H9 (cell line): ENCODE results near the gene NFKBIA. TPM values are rescaled to one million over a fixed set of nuclear protein-coding genes. Genes with fewer than 3 reads are reported as not detected.
"Not testable (repeated sequence)": the region's sequence is repeated elsewhere in the genome, so short reads cannot be mapped to it uniquely, and the experiment has no call there.

Experiments
- DNase-seq: peaks from one replicate; pipeline ENCODE4 v3.0.0-alpha.2; 2017
- H2AFZ ChIP-seq: one replicate; pipeline ENCODE4 v1.6.1; 2013; ENCODE audit warnings: mild to moderate bottlenecking, low read length, control low read depth, moderate library complexity
- H2AK5ac ChIP-seq: 2 replicates; pipeline ENCODE4 v1.6.1; 2013; ENCODE audit warnings: low read length, control low read depth, mixed read lengths; ENCODE audit not compliant: insufficient read length
- H2BK120ac ChIP-seq: one replicate; pipeline ENCODE4 v1.6.1; 2013; ENCODE audit warnings: low read depth, mild to moderate bottlenecking, low read length, control low read depth, inconsistent platforms; ENCODE audit not compliant: poor library complexity, severe bottlenecking
- H2BK12ac ChIP-seq: 2 replicates; pipeline ENCODE4 v1.6.1; 2013; ENCODE audit warnings: low read length, control low read depth, mixed read lengths, low read depth; ENCODE audit not compliant: insufficient read length
- H2BK15ac ChIP-seq: 2 replicates; pipeline ENCODE4 v1.6.1; 2013; ENCODE audit warnings: low read depth, low read length, control low read depth
- H2BK20ac ChIP-seq: one replicate; pipeline ENCODE4 v1.6.1; 2013; ENCODE audit warnings: low read depth, mild to moderate bottlenecking, low read length, control low read depth, inconsistent platforms; ENCODE audit not compliant: poor library complexity, severe bottlenecking
- H2BK5ac ChIP-seq: 2 replicates; pipeline ENCODE4 v1.6.1; 2013; ENCODE audit warnings: low read length, control low read depth, mixed read lengths; ENCODE audit not compliant: insufficient read length
- H3K14ac ChIP-seq: 2 replicates; pipeline ENCODE4 v1.6.1; 2013; ENCODE audit warnings: low read length, control low read depth; ENCODE audit not compliant: insufficient read depth
- H3K18ac ChIP-seq: 2 replicates; pipeline ENCODE4 v1.6.1; 2013; ENCODE audit warnings: low read depth, mild to moderate bottlenecking, mixed read lengths, low read length, control low read depth; ENCODE audit not compliant: insufficient read length
- H3K23ac ChIP-seq: 2 replicates; pipeline ENCODE4 v1.6.1; 2013; ENCODE audit warnings: low read length, control low read depth, mixed read lengths, low read depth; ENCODE audit not compliant: insufficient read length
- H3K23me2 ChIP-seq: 2 replicates; pipeline ENCODE4 v1.6.1; 2013; ENCODE audit warnings: low read depth, mild to moderate bottlenecking, mixed read lengths, low read length, control low read depth; ENCODE audit not compliant: insufficient read length, poor library complexity, severe bottlenecking
- H3K27ac ChIP-seq: 2 replicates; pipeline ENCODE4 v1.5.1; 2013; ENCODE audit warnings: low read length, control low read depth, mixed read lengths, low read depth; ENCODE audit not compliant: insufficient read length
- H3K27me3 ChIP-seq: 2 replicates; pipeline ENCODE4 v1.6.1; 2013; ENCODE audit warnings: low read length, control low read depth, inconsistent platforms; ENCODE audit not compliant: insufficient read depth
- H3K4ac ChIP-seq: 2 replicates; pipeline ENCODE4 v1.6.1; 2013; ENCODE audit warnings: low read depth, mild to moderate bottlenecking, control low read depth, inconsistent platforms, low read length, moderate library complexity
- H3K4me1 ChIP-seq: 2 replicates; pipeline ENCODE4 v1.6.1; 2013; ENCODE audit warnings: low read length, control low read depth, inconsistent platforms; ENCODE audit not compliant: insufficient read depth
- H3K4me2 ChIP-seq: 2 replicates; pipeline ENCODE4 v1.6.1; 2013; ENCODE audit warnings: low read length, control low read depth, mixed read lengths; ENCODE audit not compliant: insufficient read length, insufficient read depth
- H3K56ac ChIP-seq: 2 replicates; pipeline ENCODE4 v1.6.1; 2013; ENCODE audit warnings: low read depth, mild to moderate bottlenecking, mixed read lengths, low read length, control low read depth; ENCODE audit not compliant: insufficient read length
- H3K79me1 ChIP-seq: 2 replicates; pipeline ENCODE4 v1.6.1; 2013; ENCODE audit warnings: low read depth, mild to moderate bottlenecking, moderate library complexity, low read length, control low read depth, inconsistent platforms; ENCODE audit not compliant: insufficient read depth, poor library complexity, severe bottlenecking
- H3K79me2 ChIP-seq: 2 replicates; pipeline ENCODE4 v1.6.1; 2013; ENCODE audit warnings: low read length, control low read depth, inconsistent platforms; ENCODE audit not compliant: insufficient read depth
- H3K9ac ChIP-seq: 2 replicates; pipeline ENCODE4 v1.6.1; 2013; ENCODE audit warnings: low read length, control low read depth, mixed read lengths; ENCODE audit not compliant: insufficient read length; ENCODE audit errors: extremely low read depth
- H3K9me3 ChIP-seq: one replicate; pipeline ENCODE4 v1.6.1; 2013; ENCODE audit warnings: low read depth, low read length, inconsistent platforms; ENCODE audit not compliant: control insufficient read depth
- H3T11ph ChIP-seq: one replicate; pipeline ENCODE4 v1.6.1; 2013; ENCODE audit warnings: mild to moderate bottlenecking, low read length, control low read depth, inconsistent platforms
- H4K20me1 ChIP-seq: one replicate; pipeline ENCODE4 v1.6.1; 2013; ENCODE audit not compliant: control insufficient read depth, insufficient read length, insufficient read depth
- H4K5ac ChIP-seq: 2 replicates; pipeline ENCODE4 v1.6.1; 2013; ENCODE audit warnings: low read depth, mild to moderate bottlenecking, mixed read lengths, low read length, control low read depth; ENCODE audit not compliant: insufficient read length
- H4K8ac ChIP-seq: replicated peaks from 2 replicates; pipeline ENCODE4 v1.6.1; 2013; ENCODE audit warnings: low read length, control low read depth, mixed read lengths, low read depth; ENCODE audit not compliant: insufficient read length
- H4K91ac ChIP-seq: 2 replicates; pipeline ENCODE4 v1.6.1; 2013; ENCODE audit warnings: low read depth, mild to moderate bottlenecking, moderate library complexity, mixed read lengths, low read length, control low read depth; ENCODE audit not compliant: insufficient read length
- H3K27ac Mint-ChIP-seq, 3 experiments: 2 replicates in 2 of 3; 3 replicates in 1 of 3; pipeline ENCODE4 v1.8.0; 2020 to 2021; ENCODE audit warnings: mixed read lengths in 3 of 3, mild to moderate bottlenecking in 1 of 3, moderate library complexity in 1 of 3
- H3K27me3 Mint-ChIP-seq: 2 replicates; pipeline ENCODE4 v1.8.0; 2021; ENCODE audit warnings: low read depth, mild to moderate bottlenecking, moderate library complexity, mixed read lengths
- H3K36me3 Mint-ChIP-seq, 3 experiments: 2 replicates in 2 of 3; 3 replicates in 1 of 3; pipeline ENCODE4 v1.8.0; 2020 to 2021; ENCODE audit warnings: low read depth in 3 of 3, mixed read lengths in 3 of 3; ENCODE audit not compliant: insufficient read depth in 1 of 3
- H3K4me1 Mint-ChIP-seq, 2 experiments: 2 replicates each; pipeline ENCODE4 v1.8.0; 2020; ENCODE audit warnings: mixed read lengths in 2 of 2
- H3K4me3 Mint-ChIP-seq, 2 experiments: 2 replicates in 1 of 2; 3 replicates in 1 of 2; pipeline ENCODE4 v1.8.0; 2020 to 2021; ENCODE audit warnings: mild to moderate bottlenecking in 2 of 2, mixed read lengths in 2 of 2, moderate library complexity in 1 of 2
- H3K9me3 Mint-ChIP-seq, 2 experiments: 2 replicates in 1 of 2; 3 replicates in 1 of 2; pipeline ENCODE4 v1.8.0; 2020; ENCODE audit warnings: mild to moderate bottlenecking in 2 of 2, mixed read lengths in 2 of 2, moderate library complexity in 1 of 2
- CTCF ChIP-seq: fragments of 200-600 bp; sonication (generic); conservative IDR thresholded peaks from 3 replicates; pipeline ENCODE4 v1.8.0; 2021; ENCODE audit warnings: antibody characterized with exemption, mild to moderate bottlenecking
- WGBS: extraction: QIAGEN DNeasy Blood & Tissue Kit; methylation state at CpG from one replicate; pipeline ENCODE4 v1.1.7; 2013; ENCODE audit warnings: missing lambda C conversion rate, low lambda C conversion rate, mixed read lengths; ENCODE audit not compliant: insufficient read length; ENCODE audit errors: extremely low coverage; 5-methylcytosine and 5-hydroxymethylcytosine counted together
- total RNA-seq: library from RNA; stranded (reverse); gene quantifications from 2 replicates; pipeline ENCODE4 v1.2.1, GENCODE V29; 2021

Gene NFKBIA
- total RNA-seq, 1 experiment from 2014 or later = 38.4 TPM

DNA sequence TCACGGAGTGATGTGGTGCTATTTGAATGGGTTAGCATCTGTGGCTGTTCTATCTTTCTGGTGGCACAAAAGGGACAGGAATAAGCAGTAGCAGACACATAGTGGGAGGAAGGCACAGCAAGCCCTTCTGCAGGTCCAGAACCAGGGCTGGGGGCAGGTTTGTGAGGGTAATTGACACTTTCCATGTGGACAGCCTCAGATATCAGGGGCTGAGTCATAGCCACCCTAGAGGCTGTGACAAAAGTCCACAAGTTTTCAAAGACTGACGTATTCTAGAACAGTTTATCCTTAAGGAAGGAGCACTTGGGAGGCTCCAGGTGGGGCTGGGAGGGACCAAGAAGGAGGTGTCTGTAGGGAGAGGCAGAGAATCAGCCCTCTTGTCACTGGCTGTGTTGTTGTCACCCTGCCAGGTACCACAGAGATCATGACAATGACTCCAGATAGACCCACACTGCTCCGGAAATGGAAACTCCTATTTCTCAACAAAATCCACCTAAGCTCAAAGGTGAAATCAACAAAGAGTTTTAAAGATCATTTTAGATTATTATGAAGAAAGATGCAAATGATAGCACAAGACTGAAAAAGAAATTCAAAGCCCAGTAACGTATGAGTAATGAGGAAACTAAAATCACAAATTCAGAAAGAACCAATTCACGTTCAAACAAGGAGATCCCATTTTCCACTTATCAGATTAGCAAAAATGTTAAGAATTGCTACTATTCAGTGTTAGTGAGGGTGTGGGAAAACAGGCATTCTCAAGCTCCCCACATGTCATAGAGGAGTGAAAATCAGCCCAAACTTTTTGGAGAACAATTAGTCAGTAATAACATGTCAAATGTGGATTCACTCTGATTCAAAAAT, 48.3 kb downstream of the NFKBIA start:
- no peak overlapping the region for H3T11ph ChIP-seq
- no peak overlapping the region for H3K14ac ChIP-seq
- H3K79me1 ChIP-seq = no peaks in the 10 kb centered on the region
- no peaks in the 10 kb centered on the region for H3K9me3 ChIP-seq
- no peak for TF ChIP-seq CTCF
- DNase-seq = no peak
- no peaks in the 10 kb centered on the region for H3K27me3 ChIP-seq
- H4K8ac ChIP-seq = no peak overlapping the region
- H2BK120ac ChIP-seq = no peak overlapping the region
- no peak overlapping the region for H3K56ac ChIP-seq
- H2BK5ac ChIP-seq = no peak overlapping the region
- no peak overlapping the region for H3K23ac ChIP-seq
- no peaks in the 10 kb centered on the region for H3K79me2 ChIP-seq
- Mint-ChIP-seq H3K4me3 (no peak overlapping the region), H3K27me3 (no peaks in the 10 kb centered on the region; the same call in 1 of the 2 replicates), H3K36me3 (no peaks in the 10 kb centered on the region), H3K9me3 (no peaks in the 10 kb centered on the region), H3K4me1 (peaks cover 11 to 13% of the 10 kb centered on the region in 2 experiments), H3K27ac (no peak overlapping the region; a peak in 1 of 7 replicates)
- H2BK12ac ChIP-seq = no peak overlapping the region
- no peaks in the 10 kb centered on the region for H3K23me2 ChIP-seq
- H3K4me2 ChIP-seq = no peak overlapping the region
- no peak overlapping the region for H4K5ac ChIP-seq
- H3K4me1 ChIP-seq = no peaks in the 10 kb centered on the region
- H4K20me1 ChIP-seq = no peaks in the 10 kb centered on the region
- no peak overlapping the region for H4K91ac ChIP-seq
- no peak overlapping the region for H2AFZ ChIP-seq
- H2AK5ac ChIP-seq = no peak overlapping the region
- no peak overlapping the region for H2BK20ac ChIP-seq
- no peak overlapping the region for H3K4ac ChIP-seq
- no peak overlapping the region for H2BK15ac ChIP-seq
- no peak overlapping the region for H3K27ac ChIP-seq
- no peak overlapping the region for H3K9ac ChIP-seq
- H3K18ac ChIP-seq = no peak overlapping the region
- WGBS = no CpG with 5 or more reads among the region's 5 CpGs

DNA sequence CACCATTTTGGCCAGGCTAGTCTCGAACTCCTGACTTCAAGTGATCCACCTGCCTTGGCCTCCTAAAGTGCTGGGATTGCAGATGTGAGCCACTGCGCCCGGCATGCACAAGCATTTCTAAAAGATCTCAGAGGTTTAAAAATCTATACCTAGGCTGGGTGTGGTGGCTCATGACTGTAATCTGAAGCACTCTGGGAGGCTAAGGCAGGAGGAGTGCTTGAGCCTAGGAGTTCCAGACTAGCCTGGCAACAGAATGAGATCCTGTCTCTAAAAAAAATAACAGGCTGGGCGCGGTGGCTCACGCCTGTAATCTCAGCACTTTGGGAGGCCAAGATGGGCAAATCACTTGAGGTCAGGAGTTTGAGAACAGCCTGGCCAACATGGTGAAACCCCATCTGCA, 49.3 kb downstream of the NFKBIA start:
- not testable (repeated sequence) for H4K5ac ChIP-seq, H2BK15ac ChIP-seq, H4K8ac ChIP-seq, H3K27ac Mint-ChIP-seq, H3K4ac ChIP-seq, H3K79me2 ChIP-seq, H3K4me1 ChIP-seq, H3K9me3 ChIP-seq, H3K23me2 ChIP-seq, H4K91ac ChIP-seq, H3K14ac ChIP-seq, H4K20me1 ChIP-seq, H3K4me2 ChIP-seq, H2BK5ac ChIP-seq, H3K79me1 ChIP-seq, H3T11ph ChIP-seq, H3K36me3 Mint-ChIP-seq, H3K23ac ChIP-seq, H3K4me3 Mint-ChIP-seq, H2BK20ac ChIP-seq, H2AK5ac ChIP-seq, H3K9ac ChIP-seq, H3K18ac ChIP-seq, H3K27ac ChIP-seq, H2AFZ ChIP-seq, DNase-seq, H3K56ac ChIP-seq, H3K27me3 ChIP-seq, H3K27me3 Mint-ChIP-seq, H2BK120ac ChIP-seq, H3K9me3 Mint-ChIP-seq, H2BK12ac ChIP-seq
- peaks cover 13 to 15% of the 10 kb centered on the region in 2 experiments for H3K4me1 Mint-ChIP-seq
- WGBS = no CpG with 5 or more reads among the region's 6 CpGs
